ENCODE results near the gene FER.

The FER gene

GRCh38 chr5:109053995-109054417 is 306.3 kb downstream of the FER start:
- Histone ChIP-seq H3K4me1 (ENCODE audit: insufficient read depth, low read length) (no peaks in the 10 kb centered on the region), H3K4me3 (ENCODE audit: low read depth in 1 of 2, low read length in 2 of 2) (no peak overlapping the region), H3K4me2 (ENCODE audit: insufficient read depth, low read length) (no peak overlapping the region), H3K27me3 (ENCODE audit: insufficient read depth, low read length, poor library complexity) (no peaks in the 10 kb centered on the region), H2AFZ (ENCODE audit: low read depth, low read length) (no peak overlapping the region), H4K20me1 (ENCODE audit: insufficient read depth, low read length) (no peaks in the 10 kb centered on the region), H3K9me3 (ENCODE audit: insufficient read depth, low read length, severe bottlenecking) (no peaks in the 10 kb centered on the region), H3K9ac (ENCODE audit: low read depth, low read length) (no peak overlapping the region), H3K79me2 (ENCODE audit: insufficient read depth, low read length) (no peaks in the 10 kb centered on the region), H3K36me3 (ENCODE audit: insufficient read depth, low read length) (no peaks in the 10 kb centered on the region; the same call in 1 of the 2 replicates), H3K27ac (ENCODE audit: low read length) (no peak overlapping the region)
- DNase-seq = no peak
- TF ChIP-seq EZH2 (IDR thresholded peaks at IDR 0.05; ENCODE audit: borderline replicate concordance, low read depth, low read length, severe bottlenecking) = no peak
- TF ChIP-seq, protein P1, sequence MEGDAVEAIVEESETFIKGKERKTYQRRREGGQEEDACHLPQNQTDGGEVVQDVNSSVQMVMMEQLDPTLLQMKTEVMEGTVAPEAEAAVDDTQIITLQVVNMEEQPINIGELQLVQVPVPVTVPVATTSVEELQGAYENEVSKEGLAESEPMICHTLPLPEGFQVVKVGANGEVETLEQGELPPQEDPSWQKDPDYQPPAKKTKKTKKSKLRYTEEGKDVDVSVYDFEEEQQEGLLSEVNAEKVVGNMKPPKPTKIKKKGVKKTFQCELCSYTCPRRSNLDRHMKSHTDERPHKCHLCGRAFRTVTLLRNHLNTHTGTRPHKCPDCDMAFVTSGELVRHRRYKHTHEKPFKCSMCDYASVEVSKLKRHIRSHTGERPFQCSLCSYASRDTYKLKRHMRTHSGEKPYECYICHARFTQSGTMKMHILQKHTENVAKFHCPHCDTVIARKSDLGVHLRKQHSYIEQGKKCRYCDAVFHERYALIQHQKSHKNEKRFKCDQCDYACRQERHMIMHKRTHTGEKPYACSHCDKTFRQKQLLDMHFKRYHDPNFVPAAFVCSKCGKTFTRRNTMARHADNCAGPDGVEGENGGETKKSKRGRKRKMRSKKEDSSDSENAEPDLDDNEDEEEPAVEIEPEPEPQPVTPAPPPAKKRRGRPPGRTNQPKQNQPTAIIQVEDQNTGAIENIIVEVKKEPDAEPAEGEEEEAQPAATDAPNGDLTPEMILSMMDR (IDR thresholded peaks at IDR 0.05; ENCODE audit: borderline replicate concordance, extremely low read depth, low read length, poor library complexity, severe bottlenecking) = no peak
- ATAC-seq (ENCODE audit: insufficient read depth, low read depth) = no peak

- no peak overlapping the region for H2AFZ ChIP-seq (ENCODE audit: low read depth, low read length)
- no peaks in the 10 kb centered on the region for H3K36me3 ChIP-seq (ENCODE audit: insufficient read depth, low read length)
- no peaks in the 10 kb centered on the region for H3K27me3 ChIP-seq (ENCODE audit: insufficient read depth, low read length, poor library complexity)
- DNase-seq (no peak), ATAC-seq (ENCODE audit: insufficient read depth, low read depth) (no peak)
- H3K4me1 ChIP-seq (ENCODE audit: insufficient read depth, low read length) = no peaks in the 10 kb centered on the region
- H3K4me2 ChIP-seq (ENCODE audit: insufficient read depth, low read length) = no peak overlapping the region
- H4K20me1 ChIP-seq (ENCODE audit: insufficient read depth, low read length) = no peaks in the 10 kb centered on the region
- no peaks in the 10 kb centered on the region for H3K9me3 ChIP-seq (ENCODE audit: insufficient read depth, low read length, severe bottlenecking)
- no peak overlapping the region for H3K4me3 ChIP-seq (ENCODE audit: low read depth in 1 of 2, low read length in 2 of 2)
- H3K9ac ChIP-seq (ENCODE audit: low read depth, low read length) = no peak overlapping the region
- H3K79me2 ChIP-seq (ENCODE audit: insufficient read depth, low read length) = no peaks in the 10 kb centered on the region
- H3K27ac ChIP-seq (ENCODE audit: low read length) = no peak overlapping the region
- TF ChIP-seq, protein P1 (IDR thresholded peaks at IDR 0.05; ENCODE audit: borderline replicate concordance, extremely low read depth, low read length, poor library complexity, severe bottlenecking) = no peak
- no peak for TF ChIP-seq EZH2 (IDR thresholded peaks at IDR 0.05; ENCODE audit: borderline replicate concordance, low read depth, low read length, severe bottlenecking)
Observed at GRCh38 chr5:109060378-109061025, 312.8 kb downstream of the FER start.

- DNase-seq (no peak), ATAC-seq (ENCODE audit: insufficient read depth, low read depth) (no peak)
- TF ChIP-seq, protein P1 (IDR thresholded peaks at IDR 0.05; ENCODE audit: borderline replicate concordance, extremely low read depth, low read length, poor library complexity, severe bottlenecking) = no peak
- TF ChIP-seq EZH2 (IDR thresholded peaks at IDR 0.05; ENCODE audit: borderline replicate concordance, low read depth, low read length, severe bottlenecking) = no peak
- Histone ChIP-seq H3K4me3 (ENCODE audit: low read depth in 1 of 2, low read length in 2 of 2) (no peak overlapping the region), H3K36me3 (ENCODE audit: insufficient read depth, low read length) (no peaks in the 10 kb centered on the region), H3K9me3 (ENCODE audit: insufficient read depth, low read length, severe bottlenecking) (no peaks in the 10 kb centered on the region), H3K27me3 (ENCODE audit: insufficient read depth, low read length, poor library complexity) (no peaks in the 10 kb centered on the region), H3K4me1 (ENCODE audit: insufficient read depth, low read length) (no peaks in the 10 kb centered on the region), H3K79me2 (ENCODE audit: insufficient read depth, low read length) (no peaks in the 10 kb centered on the region), H2AFZ (ENCODE audit: low read depth, low read length) (no peak overlapping the region), H4K20me1 (ENCODE audit: insufficient read depth, low read length) (no peaks in the 10 kb centered on the region), H3K27ac (ENCODE audit: low read length) (no peak overlapping the region), H3K4me2 (ENCODE audit: insufficient read depth, low read length) (no peak overlapping the region), H3K9ac (ENCODE audit: low read depth, low read length) (no peak overlapping the region)
Observed at GRCh38 chr5:109062664-109063063, 315.0 kb downstream of the FER start.

Measured in DND-41 (cell line).